ENCODE results near the gene RAB3C. TPM values are rescaled to one million over a fixed set of nuclear protein-coding genes. Genes with fewer than 3 reads are reported as not detected.

RAB3C gene
- total RNA-seq, 3 donors from 2014 or later: 0.29 to 6.1 (median 2.6) TPM

DNA sequence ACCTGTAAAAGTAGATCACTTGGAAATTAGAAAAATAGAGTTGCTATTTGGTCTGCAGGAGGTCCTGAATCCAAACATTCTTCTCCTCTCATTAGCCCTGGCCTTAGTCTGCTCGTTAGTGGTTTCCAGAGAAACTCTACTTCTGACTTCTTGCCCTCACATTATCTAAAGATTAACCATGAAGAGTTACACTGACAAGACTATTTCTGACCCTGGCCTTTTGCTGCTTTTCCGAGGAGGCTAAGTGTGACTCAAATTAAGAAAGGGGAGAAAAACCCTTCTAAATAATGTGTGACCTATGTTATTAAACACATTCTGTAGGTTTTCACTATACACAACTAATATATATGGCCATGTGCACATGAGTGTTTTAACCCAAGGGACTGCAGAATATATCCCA lies 302.4 kb downstream of the RAB3C start:
- Histone ChIP-seq H3K27ac (no peak overlapping the region), H3K36me3 (no peaks in the 10 kb centered on the region), H3K27me3 (no peaks in the 10 kb centered on the region), H3K4me3 (no peak overlapping the region), H3K4me1 (no peaks in the 10 kb centered on the region), H3K9me3 (peaks cover 0 to 6% of the 10 kb centered on the region in 2 donors)
- no peak for DNase-seq (ENCODE audit: low spot score in 2 of 2)
- TF ChIP-seq, protein P1, sequence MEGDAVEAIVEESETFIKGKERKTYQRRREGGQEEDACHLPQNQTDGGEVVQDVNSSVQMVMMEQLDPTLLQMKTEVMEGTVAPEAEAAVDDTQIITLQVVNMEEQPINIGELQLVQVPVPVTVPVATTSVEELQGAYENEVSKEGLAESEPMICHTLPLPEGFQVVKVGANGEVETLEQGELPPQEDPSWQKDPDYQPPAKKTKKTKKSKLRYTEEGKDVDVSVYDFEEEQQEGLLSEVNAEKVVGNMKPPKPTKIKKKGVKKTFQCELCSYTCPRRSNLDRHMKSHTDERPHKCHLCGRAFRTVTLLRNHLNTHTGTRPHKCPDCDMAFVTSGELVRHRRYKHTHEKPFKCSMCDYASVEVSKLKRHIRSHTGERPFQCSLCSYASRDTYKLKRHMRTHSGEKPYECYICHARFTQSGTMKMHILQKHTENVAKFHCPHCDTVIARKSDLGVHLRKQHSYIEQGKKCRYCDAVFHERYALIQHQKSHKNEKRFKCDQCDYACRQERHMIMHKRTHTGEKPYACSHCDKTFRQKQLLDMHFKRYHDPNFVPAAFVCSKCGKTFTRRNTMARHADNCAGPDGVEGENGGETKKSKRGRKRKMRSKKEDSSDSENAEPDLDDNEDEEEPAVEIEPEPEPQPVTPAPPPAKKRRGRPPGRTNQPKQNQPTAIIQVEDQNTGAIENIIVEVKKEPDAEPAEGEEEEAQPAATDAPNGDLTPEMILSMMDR (IDR thresholded peaks at IDR 0.05): no peak
- TF ChIP-seq POLR2A (IDR thresholded peaks at IDR 0.05): no peak
- intact Hi-C loops (cut with DNase I; ENCODE audit: low total_unique reads): no loop called here

- Histone ChIP-seq H3K36me3 (no peaks in the 10 kb centered on the region), H3K4me3 (no peak overlapping the region), H3K9me3 (peaks cover 0 to 6% of the 10 kb centered on the region in 2 donors), H3K27me3 (no peaks in the 10 kb centered on the region), H3K4me1 (no peaks in the 10 kb centered on the region), H3K27ac (peak overlapping the region; percentile 35 to 57)
- DNase-seq (ENCODE audit: low spot score in 2 of 2): peak; percentile 49 to 59
- TF ChIP-seq, protein P1 (IDR thresholded peaks at IDR 0.05): peak; percentile 66 to 73 (median 67)
- TF ChIP-seq POLR2AphosphoS5 (IDR thresholded peaks at IDR 0.05): no peak
- intact Hi-C loops (cut with DNase I; ENCODE audit: low total_unique reads): no loop called here
These were observed 303.7 kb downstream of the RAB3C start for GRCh38 chr5:58886315-58887207.

DNA sequence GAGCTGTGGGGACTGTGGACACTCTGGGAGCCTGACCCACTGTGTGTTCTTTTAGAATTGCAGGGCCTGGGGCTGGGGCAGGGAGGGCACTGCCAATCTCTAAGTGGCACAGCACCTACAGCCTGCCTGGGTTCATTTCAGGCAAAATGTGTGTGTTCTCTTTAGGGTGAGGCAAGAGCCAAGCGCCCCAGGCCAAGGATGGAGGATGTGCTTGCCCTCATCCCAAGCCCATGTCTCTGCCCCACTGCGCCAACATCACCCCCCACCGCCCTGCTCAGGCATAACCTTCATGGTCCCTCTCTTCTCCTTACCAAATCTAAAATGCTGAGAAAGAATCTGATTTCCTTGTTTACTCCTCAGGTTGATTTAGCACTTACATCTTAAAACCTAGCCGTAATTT lies 304.4 kb downstream of the RAB3C start:
- Histone ChIP-seq H3K27ac (peak overlapping the region in 1 of 2 donors; percentile 44), H3K4me3 (no peak overlapping the region), H3K27me3 (no peaks in the 10 kb centered on the region), H3K36me3 (no peaks in the 10 kb centered on the region), H3K9me3 (peaks cover 0 to 6% of the 10 kb centered on the region in 2 donors), H3K4me1 (no peaks in the 10 kb centered on the region)
- TF ChIP-seq, protein P1 (IDR thresholded peaks at IDR 0.05): no peak
- TF ChIP-seq POLR2A (IDR thresholded peaks at IDR 0.05) (no peak), POLR2AphosphoS5 (IDR thresholded peaks at IDR 0.05) (no peak)
- intact Hi-C loops (cut with DNase I; ENCODE audit: low total_unique reads): no loop called here
- no peak for DNase-seq (ENCODE audit: low spot score in 2 of 2)

GRCh38 chr5:58887721-58888409 lies 305.0 kb downstream of the RAB3C start:
- H3K27me3 ChIP-seq: no peaks in the 10 kb centered on the region
- peaks cover 0 to 5% of the 10 kb centered on the region in 2 donors for H3K9me3 ChIP-seq
- no peak for DNase-seq (ENCODE audit: low spot score in 2 of 2)
- H3K27ac ChIP-seq: peak overlapping the region in 1 of 2 donors; percentile 25
- H3K4me1 ChIP-seq: no peaks in the 10 kb centered on the region
- no peak overlapping the region for H3K4me3 ChIP-seq
- H3K36me3 ChIP-seq: no peaks in the 10 kb centered on the region
- TF ChIP-seq, protein P1 (IDR thresholded peaks at IDR 0.05): no peak
- TF ChIP-seq POLR2AphosphoS5 (IDR thresholded peaks at IDR 0.05): peak in 2 of 3 donors; percentile 11 to 78
- intact Hi-C loops (cut with DNase I; ENCODE audit: low total_unique reads): no loop called here

DNA sequence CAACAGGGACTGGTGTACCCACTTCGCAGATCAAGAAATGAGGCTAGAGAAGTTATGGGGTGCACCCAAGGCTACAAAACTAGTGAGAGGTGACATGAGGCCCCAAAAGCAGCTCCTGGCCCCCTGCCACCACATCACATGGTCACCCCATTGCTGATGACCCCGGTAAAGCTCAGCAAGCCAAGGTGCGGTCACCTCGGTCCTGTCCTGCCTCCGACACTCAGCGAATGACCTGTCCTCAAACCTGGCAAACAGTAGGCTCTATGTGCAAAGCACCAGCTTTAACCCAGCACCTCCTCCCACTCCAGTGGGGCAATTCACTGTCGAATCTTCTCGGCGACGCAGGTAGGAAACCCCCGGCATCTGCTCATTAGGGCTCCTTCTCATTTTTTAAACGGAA lies 307.4 kb downstream of the RAB3C start:
- no peaks in the 10 kb centered on the region for H3K27me3 ChIP-seq
- H3K36me3 ChIP-seq: no peaks in the 10 kb centered on the region
- intact Hi-C loops (cut with DNase I; ENCODE audit: low total_unique reads): no loop called here
- peak overlapping the region; percentile 40 for H3K27ac ChIP-seq
- DNase-seq (ENCODE audit: low spot score in 2 of 2): no peak
- no peaks in the 10 kb centered on the region for H3K4me1 ChIP-seq
- H3K9me3 ChIP-seq: no peaks in the 10 kb centered on the region
- TF ChIP-seq POLR2A (IDR thresholded peaks at IDR 0.05): no peak
- TF ChIP-seq, protein P1 (IDR thresholded peaks at IDR 0.05): no peak
- TF ChIP-seq POLR2AphosphoS5 (IDR thresholded peaks at IDR 0.05): no peak
- no peak overlapping the region for H3K4me3 ChIP-seq

Data from breast epithelium (tissue), 4 donors.